SIG-M5 treated with dmso at 0.1 percent for 504 hours (cell line): Measurements from ENCODE around the gene NDC80.
"Not testable (repeated sequence)": the region's sequence is repeated elsewhere in the genome, so short reads cannot be mapped to it uniquely, and the experiment has no call there.

Experiments used
- DNase-seq: peaks from one replicate; lab custom pipeline; 2025; ENCODE audit not compliant: unreplicated experiment; lab: John Stamatoyannopoulos, UW

Gene NDC80

DNA sequence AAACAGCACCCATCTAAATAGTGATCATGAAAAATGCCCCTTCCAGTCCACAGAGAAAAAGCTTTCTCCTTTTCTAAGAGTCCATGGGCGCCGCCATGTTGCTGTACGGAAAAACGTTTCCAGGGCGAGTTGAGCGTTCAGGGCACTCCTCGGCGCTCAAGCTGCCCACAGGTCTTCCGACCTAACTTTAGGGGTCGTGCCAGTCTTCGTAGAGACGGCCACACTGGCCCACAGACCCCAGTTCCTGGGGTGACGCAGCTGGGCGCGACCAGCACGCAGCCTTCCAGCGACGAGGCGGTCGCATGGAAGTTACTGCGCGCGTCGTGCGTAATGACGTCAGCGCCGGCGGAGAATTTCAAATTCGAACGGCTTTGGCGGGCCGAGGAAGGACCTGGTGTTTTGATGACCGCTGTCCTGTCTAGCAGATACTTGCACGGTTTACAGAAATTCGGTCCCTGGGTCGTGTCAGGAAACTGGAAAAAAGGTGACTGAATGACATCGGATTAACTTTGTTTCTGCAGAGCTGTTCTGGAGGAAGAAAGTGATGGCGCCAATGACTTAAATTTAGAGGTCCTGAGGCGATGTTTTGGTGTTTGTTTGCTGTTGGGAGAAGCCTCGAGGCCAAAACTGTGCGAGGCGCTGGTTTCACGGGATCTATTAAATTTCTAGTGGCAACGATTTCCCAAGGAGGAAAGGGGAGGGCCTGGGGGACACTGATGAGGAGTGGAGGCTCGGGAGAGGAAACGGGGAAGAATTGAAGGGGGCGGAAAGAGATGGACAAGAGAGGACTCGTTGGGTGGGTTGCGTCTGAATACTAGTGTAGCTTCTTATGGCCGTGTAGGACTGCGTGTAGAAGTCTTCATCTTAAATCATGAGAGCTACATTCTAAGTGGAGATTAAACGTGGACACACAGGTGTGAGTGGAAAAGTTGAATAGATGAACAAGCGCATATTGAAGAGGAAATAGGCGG is at the start of gene NDC80, which contains the start of gene METTL4:
Gene NDC80 (plus strand): TSS at position 358 of the 971 bp plus-strand sequence. CDS start 1,429 bp downstream, outside the sequence.
Gene METTL4 (minus strand): TSS at position 306 of the 971 bp plus-strand sequence. CDS start 4,289 bp downstream, outside the sequence.
- peak; percentile 82 for DNase-seq

DNA sequence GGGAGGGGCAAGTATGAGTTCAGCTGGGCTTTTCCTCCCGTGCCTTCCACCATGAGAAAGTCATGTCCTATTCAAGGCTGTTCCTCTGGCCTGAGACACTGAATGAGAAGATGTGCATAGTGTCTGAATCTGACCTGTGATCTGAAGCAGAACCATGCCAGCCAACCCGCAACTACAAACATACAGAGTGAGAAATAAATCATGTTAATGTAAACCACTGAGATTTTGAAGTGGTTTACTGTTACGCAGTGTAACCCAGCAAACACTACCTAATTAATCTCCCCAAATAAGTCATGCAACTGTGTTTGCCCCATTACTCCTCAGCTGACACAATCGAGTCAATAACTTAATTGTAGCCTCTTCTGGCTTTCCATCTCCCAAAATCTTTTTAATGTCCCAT is 49.2 kb upstream of the NDC80 start:
- DNase-seq, result no peak

DNA sequence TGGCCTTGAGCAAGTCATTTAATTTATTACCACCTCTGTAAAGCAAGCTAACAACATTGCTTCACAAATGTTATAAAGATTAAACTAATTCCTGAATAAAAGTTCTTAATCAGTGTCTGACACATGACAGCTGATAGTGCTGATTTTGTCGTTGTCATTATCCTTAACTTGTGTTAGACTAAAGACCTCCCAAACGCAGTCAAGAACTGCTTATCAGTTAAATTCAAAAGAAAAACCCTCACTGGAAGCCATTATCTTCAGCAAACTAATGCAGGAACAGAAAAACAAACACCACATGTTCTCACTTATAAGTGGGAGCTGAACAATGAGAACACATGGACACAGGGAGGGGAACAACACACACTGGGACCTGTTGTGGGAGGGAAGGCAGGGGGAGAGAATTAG is 46.6 kb upstream of the NDC80 start:
- DNase-seq, result not testable (repeated sequence)

GRCh38 chr18:2526329-2526728 is 45.0 kb upstream of the NDC80 start:
- DNase-seq, result no peak

GRCh38 chr18:2529154-2529553 is 42.2 kb upstream of the NDC80 start:
- no peak for DNase-seq

GRCh38 chr18:2531751-2532150 is 39.6 kb upstream of the NDC80 start:
- DNase-seq, result no peak

- no peak for DNase-seq
Measured at GRCh38 chr18:2532797-2533196, 38.6 kb upstream of the NDC80 start.

DNA sequence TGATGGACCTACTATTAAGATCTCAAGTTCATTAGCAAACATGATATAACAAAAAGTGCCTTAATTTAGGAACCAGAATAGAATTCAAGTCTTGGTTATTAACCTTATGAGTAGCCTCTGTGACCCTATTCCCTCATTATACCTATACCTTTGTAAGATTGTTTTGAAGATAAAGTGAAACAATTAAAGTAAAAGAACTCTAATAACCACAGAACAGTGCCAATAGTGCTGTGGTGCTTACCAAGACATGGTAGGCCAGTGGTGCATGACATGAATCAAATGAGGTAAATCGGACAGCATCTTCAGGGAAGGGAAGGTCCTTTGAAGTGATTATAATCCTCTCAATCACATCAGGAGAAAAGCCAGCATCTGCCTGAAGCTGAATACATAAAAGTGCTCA is 36.5 kb upstream of the NDC80 start:
- DNase-seq, result no peak

DNA sequence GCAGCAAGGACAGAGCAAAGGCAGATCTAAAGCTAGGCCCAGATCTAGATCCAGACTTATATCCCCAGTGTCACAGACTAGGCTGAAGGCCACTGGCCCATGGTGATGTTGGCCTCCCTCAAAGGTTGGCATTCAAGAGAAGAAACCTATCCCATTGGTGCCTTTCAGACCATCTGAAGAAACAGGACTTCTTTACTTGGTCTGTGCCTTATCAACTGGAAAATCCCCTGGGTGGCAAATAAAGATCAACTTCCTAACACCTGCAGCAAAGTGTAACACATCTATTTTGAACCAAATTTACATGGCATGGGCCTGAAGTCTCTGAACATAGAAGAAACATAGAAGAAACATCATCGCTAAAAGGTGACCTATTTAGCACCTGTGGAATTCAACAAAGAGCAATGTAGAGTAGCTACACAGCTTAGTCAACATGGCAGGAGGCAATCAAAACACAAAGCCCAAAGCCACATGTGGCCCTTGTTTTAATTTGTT is 35.9 kb upstream of the NDC80 start:
- no peak for DNase-seq

- DNase-seq, result no peak
Measured at GRCh38 chr18:2536063-2536462, 35.3 kb upstream of the NDC80 start.

DNA sequence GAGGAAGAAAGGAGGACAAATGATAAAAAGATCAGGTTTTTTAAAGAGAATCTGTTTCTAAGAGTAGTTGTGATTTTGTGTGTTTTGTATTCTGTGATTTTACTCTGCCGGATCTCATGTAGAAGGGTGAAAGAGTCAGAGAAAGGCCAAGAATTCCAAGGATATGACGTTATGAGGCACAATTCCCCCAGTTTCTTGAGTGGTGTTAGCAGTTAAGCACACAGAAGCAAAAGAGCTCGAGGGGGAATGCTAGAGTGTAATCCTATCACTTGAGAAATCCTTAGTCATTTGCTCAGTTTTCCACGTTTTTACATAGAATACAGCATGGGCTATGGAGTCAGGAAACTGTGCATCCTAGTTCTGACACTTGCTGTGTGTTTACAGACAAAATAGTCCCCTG is 34.9 kb upstream of the NDC80 start:
- DNase-seq, result no peak

DNA sequence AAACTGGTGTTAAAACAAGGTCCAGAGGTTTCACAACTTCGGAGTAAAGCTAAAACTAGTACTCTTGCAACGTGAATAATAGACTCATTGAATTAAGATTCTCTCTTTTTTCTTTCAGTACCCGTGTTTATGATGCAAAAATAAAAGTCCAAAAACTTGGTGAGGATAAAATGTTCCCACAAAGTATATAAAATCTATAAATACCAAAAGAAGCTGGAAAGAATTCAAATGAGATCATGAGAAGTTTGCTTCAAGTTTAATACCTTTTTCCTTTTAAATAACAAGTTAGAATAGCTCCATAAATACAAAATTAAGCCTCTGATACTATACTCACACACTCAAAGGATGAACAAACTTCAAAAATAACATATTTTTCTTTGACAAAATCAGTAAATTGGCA is 34.1 kb upstream of the NDC80 start:
- no peak for DNase-seq

DNA sequence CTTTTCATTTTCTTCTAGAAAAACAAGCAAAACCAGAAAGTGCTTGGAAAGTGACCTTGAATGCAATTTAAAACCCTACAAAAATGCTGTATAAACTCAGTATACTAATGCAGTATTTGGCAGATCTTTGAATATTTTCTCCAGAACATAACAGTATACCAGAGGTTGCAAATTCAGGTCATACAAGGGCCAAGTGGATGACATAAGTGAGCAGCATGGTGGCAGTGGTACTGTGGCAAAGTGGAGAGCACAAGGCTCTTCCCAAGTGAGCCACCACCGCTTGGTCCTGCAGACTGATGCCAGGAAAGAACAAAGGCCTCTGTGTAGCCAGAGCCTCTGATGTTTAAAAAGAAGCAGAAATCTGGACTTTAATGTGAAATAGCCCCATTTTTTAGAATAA is 33.1 kb upstream of the NDC80 start:
- no peak for DNase-seq

GRCh38 chr18:2538844-2539243 is 32.5 kb upstream of the NDC80 start:
- no peak for DNase-seq

- DNase-seq, result no peak
Measured at GRCh38 chr18:2540575-2540974, 30.8 kb upstream of the NDC80 start.

- peak; percentile 64 for DNase-seq
Measured at GRCh38 chr18:2541925-2542563, 29.3 kb upstream of the NDC80 start.

DNA sequence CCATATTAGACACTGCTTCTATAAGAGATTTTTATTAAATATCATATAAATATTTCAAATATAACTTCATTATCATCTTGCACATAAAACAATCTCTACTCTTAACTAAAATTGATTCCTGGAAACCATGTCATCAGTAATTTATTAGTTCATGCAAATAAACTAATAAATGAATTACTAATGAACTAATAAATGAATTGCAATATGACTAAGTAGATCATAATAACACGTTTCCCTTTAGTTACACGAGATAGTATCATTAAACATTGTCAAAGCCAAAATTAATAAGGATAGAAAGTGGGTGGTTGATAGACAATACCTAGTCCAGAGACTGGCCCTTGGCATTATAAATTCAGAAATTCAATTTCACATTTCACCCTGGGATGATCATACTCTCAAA is 26.2 kb upstream of the NDC80 start:
- DNase-seq, result no peak

DNA sequence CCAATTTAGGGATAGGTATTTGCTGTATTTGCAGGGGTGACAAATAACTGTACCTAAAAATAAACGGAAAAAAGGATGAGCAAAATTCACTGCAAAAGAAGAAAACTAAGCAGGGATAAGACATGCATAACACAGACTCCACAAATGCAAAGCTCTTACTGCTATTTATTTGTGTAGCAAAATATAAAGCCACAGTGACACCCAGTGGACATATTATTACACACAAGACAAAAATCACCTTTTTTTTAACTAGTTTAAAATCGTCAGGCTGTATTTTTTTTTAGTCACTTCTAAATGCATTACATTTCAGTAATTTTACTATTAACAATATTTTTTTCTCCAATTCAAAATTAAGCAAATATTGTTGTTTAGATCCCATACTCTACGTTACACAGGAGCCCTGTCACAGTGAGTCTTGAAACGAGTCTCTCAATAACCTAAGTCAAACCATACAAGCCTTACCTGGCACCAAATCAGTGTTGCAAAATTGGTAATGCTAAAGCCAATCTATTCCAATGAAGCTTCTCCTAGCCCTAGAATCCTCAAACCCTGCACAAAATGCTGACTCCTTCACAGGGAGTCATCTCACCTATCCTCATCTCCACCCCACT is 23.8 kb upstream of the NDC80 start:
- peak; percentile 57 for DNase-seq

- DNase-seq, result no peak
Measured at GRCh38 chr18:2549462-2549861, 21.9 kb upstream of the NDC80 start.

DNA sequence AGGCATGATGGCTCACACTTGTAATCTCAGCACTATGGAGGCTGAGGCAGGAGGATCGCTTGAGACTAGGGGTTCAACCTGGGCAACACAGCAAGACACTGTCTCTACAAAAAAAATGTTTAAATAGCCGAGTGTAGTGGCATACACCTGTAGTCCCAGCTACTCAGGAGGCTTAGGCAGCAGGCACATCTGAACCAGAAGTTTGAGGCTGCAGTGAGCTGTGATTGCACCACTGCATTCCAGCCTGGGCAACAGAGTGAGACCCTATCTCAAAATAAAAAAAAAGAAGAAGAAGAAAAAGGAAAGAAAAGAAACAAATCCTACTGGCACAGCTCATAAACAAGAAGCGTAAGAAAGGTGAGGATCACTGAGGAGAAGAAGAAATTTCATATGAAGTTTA is 19.9 kb upstream of the NDC80 start:
- no peak for DNase-seq

- no peak for DNase-seq
Measured at GRCh38 chr18:2554696-2555095, 16.7 kb upstream of the NDC80 start.

- DNase-seq, result no peak
Measured at GRCh38 chr18:2555895-2556294, 15.5 kb upstream of the NDC80 start.
